Right cardiac atrium (tissue), 5 donors: Measurements from ENCODE around the gene EYA2. TPM values are rescaled to one million over a fixed set of nuclear protein-coding genes. Genes with fewer than 3 reads are reported as not detected.
"Not testable (repeated sequence)": the region's sequence is repeated elsewhere in the genome, so short reads cannot be mapped to it uniquely, and the experiment has no call there.

ENCODE experiments used
- ATAC-seq, 2 donors: fragments of 200-7000 bp; cut with Tn5 transposase; one replicate each; pipeline versions ENCODE4 v1.8.0 to v1.9.1; 2020; ENCODE audit warnings: moderate library complexity in 2 of 2, mild to moderate bottlenecking in 1 of 2
- DNase-seq, 3 donors: peaks; one replicate each; pipeline ENCODE4 v3.0.0-alpha.2; 2020
- H3K27ac ChIP-seq: one replicate; pipeline ENCODE4 v1.5.1; 2013; ENCODE audit warnings: mild to moderate bottlenecking, low read length, control low read depth, moderate library complexity
- H3K27me3 ChIP-seq: one replicate; pipeline ENCODE4 v1.6.1; 2013; ENCODE audit not compliant: control insufficient read depth, insufficient read depth
- H3K4me1 ChIP-seq: one replicate; pipeline ENCODE4 v1.6.1; 2013; ENCODE audit warnings: low read length; ENCODE audit not compliant: control insufficient read depth, insufficient read depth
- H3K4me3 ChIP-seq: one replicate; pipeline ENCODE4 v1.5.1; 2013; ENCODE audit warnings: low read length, control low read depth
- H3K9me3 ChIP-seq: one replicate; pipeline ENCODE4 v1.6.1; 2013; ENCODE audit warnings: low read length; ENCODE audit not compliant: control insufficient read depth
- WGBS: extraction: QIAGEN DNeasy Blood & Tissue Kit; methylation state at CpG from one replicate; pipeline ENCODE4 v1.1.7; 2013; 5-methylcytosine and 5-hydroxymethylcytosine counted together
- intact Hi-C, 4 donors: fragments of 100-400 bp; cut with DNase I; formaldehyde crosslinking; loops; one replicate each; pipeline versions ENCODE4 v1.11.0 to v1.14.0; 2022 to 2023
- polyA plus RNA-seq: library from polyadenylated mRNA; stranded (reverse); fragments of 200-250 nt; gene quantifications from one replicate; pipeline ENCODE4 v1.2.3, GENCODE V29; 2013
- total RNA-seq, 4 donors: library from RNA; stranded (reverse); fragmentation: NEBNext Ultra II Directional; extraction: Animal tissue kit (Norgen Biotek cat#: 25700); gene quantifications; one replicate each; pipeline ENCODE4 v1.2.1, GENCODE V29; 2021
- donor health status: healthy with polysubstance abuse.
- donor health status: DM: no; HTN: yes; CAD: no.
- donor health status: DM: no; HTN: no; CAD: no.
- donor health status: DM: no; HTN: yes; CAD: no; lungs with severe emphysema.
- donor health status: DM: yes; HTN: yes; CAD: no.

EYA2 gene
- total and polyA plus RNA-seq, 5 donors: 1.6 to 3.7 (median 3.4) TPM

DNA sequence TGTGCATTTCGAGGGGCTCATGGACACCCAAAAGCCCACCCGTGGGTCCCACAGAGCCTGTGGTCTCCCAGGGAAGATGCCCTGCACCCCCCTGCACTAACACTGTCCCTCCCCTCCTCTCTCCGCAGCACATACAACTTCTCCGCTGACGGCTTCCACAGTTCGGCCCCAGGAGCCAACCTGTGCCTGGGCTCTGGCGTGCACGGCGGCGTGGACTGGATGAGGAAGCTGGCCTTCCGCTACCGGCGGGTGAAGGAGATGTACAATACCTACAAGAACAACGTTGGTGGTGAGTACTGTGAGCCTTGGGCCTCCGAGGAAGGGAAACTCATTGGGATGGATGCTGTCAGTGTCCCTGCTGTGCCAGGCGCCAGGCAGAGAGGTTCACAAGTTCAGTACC lies 277.9 kb downstream of the EYA2 start:
- Histone ChIP-seq H3K27me3 (no peaks in the 10 kb centered on the region), H3K4me1 (no peaks in the 10 kb centered on the region), H3K4me3 (no peak overlapping the region), H3K9me3 (no peaks in the 10 kb centered on the region), H3K27ac (no peak overlapping the region)
- ATAC-seq (peak in 1 of 2 donors; percentile 13), DNase-seq (no peak)
- 88% methylated on average over 16 of the region's 16 CpGs for WGBS
- intact Hi-C loops: no loop called here

- Histone ChIP-seq H3K4me3 (no peak overlapping the region), H3K27me3 (no peaks in the 10 kb centered on the region), H3K27ac (no peak overlapping the region), H3K4me1 (no peaks in the 10 kb centered on the region), H3K9me3 (no peaks in the 10 kb centered on the region)
- intact Hi-C loops: no loop called here
- ATAC-seq (no peak), DNase-seq (no peak)
- 88% methylated on average over 6 of the region's 6 CpGs for WGBS
These were observed 279.1 kb downstream of the EYA2 start for GRCh38 chr20:47173596-47174216.

- H3K9me3 ChIP-seq: no peaks in the 10 kb centered on the region
- no peak overlapping the region for H3K4me3 ChIP-seq
- no peak for ATAC-seq
- H3K27me3 ChIP-seq: no peaks in the 10 kb centered on the region
- no peak overlapping the region for H3K27ac ChIP-seq
- intact Hi-C loops: no loop called here
- WGBS: 87% methylated on average over 21 of the region's 21 CpGs
- no peaks in the 10 kb centered on the region for H3K4me1 ChIP-seq
- DNase-seq: no peak
These were observed 280.0 kb downstream of the EYA2 start for GRCh38 chr20:47174456-47175243.

- Histone ChIP-seq H3K27ac (no peak overlapping the region), H3K27me3 (no peaks in the 10 kb centered on the region), H3K4me1 (no peaks in the 10 kb centered on the region), H3K9me3 (no peaks in the 10 kb centered on the region), H3K4me3 (no peak overlapping the region)
- WGBS: 18% methylated on average over 6 of the region's 6 CpGs
- intact Hi-C loops: no loop called here
- ATAC-seq (no peak), DNase-seq (no peak)
These were observed 280.9 kb downstream of the EYA2 start for GRCh38 chr20:47175493-47175892.

DNA sequence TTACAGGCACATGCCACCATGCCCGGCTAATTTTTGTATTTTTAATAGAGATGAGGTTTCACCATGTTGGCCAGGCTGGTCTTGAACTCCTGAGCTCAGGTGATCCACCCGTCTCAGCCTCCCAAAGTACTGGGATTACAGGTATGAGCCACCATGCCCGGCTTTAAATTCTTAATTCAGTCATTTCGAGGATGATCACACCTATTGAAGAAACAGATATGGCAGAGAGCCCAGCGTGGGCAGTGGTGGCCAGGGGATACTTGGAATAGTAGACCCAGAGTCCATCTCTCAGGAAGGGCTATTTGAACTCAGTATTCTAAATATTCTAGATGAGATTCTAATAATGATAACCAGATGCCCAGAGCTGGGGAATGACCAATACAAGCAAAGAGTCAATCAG lies 281.6 kb downstream of the EYA2 start:
- H3K27ac ChIP-seq, intact Hi-C loops, H3K27me3 ChIP-seq, H3K4me1 ChIP-seq, DNase-seq, H3K4me3 ChIP-seq, H3K9me3 ChIP-seq, ATAC-seq: not testable (repeated sequence)
- WGBS: 85% methylated on average over 5 of the region's 5 CpGs

GRCh38 chr20:47178277-47178676 lies 283.6 kb downstream of the EYA2 start:
- Histone ChIP-seq H3K27ac (no peak overlapping the region), H3K4me1 (no peaks in the 10 kb centered on the region), H3K9me3 (no peaks in the 10 kb centered on the region), H3K27me3 (no peaks in the 10 kb centered on the region), H3K4me3 (no peak overlapping the region)
- DNase-seq (no peak), ATAC-seq (no peak)
- intact Hi-C loops: no loop called here
- WGBS: 77% methylated on average over 3 of the region's 3 CpGs

GRCh38 chr20:47178851-47179250 lies 284.2 kb downstream of the EYA2 start:
- 92% methylated on average over 1 of the region's 1 CpG for WGBS
- Histone ChIP-seq H3K4me1 (no peaks in the 10 kb centered on the region), H3K4me3 (no peak overlapping the region), H3K27me3 (no peaks in the 10 kb centered on the region), H3K9me3 (no peaks in the 10 kb centered on the region), H3K27ac (no peak overlapping the region)
- ATAC-seq: no peak
- no peak for DNase-seq
- intact Hi-C loops: no loop called here

DNA sequence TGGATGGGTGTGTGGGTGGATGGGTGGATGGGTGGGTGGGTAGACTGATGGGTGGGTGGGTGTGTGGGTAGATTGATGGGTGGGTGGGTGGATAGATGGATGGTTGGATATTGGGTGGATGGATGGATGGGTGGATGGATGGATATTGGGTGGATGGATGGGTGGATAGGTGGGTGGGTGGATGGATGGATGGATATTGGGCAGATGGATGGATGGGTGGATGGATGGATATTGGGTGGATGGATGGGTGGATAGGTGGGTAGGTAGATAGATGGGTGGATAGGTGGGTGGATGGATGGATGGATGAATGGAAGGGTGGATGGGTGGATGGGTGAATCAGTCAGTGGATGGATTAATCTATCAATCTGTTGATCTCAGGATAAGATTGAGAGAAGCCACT lies 284.6 kb downstream of the EYA2 start:
- no peaks in the 10 kb centered on the region for H3K9me3 ChIP-seq
- H3K27me3 ChIP-seq: no peaks in the 10 kb centered on the region
- intact Hi-C loops: no loop called here
- no peaks in the 10 kb centered on the region for H3K4me1 ChIP-seq
- DNase-seq: no peak
- no peak for ATAC-seq
- no peak overlapping the region for H3K4me3 ChIP-seq
- H3K27ac ChIP-seq: no peak overlapping the region

- intact Hi-C loops: no loop called here
- DNase-seq: no peak
- H3K4me1 ChIP-seq: no peaks in the 10 kb centered on the region
- WGBS: 72% methylated on average over 5 of the region's 5 CpGs
- H3K27ac ChIP-seq: no peak overlapping the region
- no peaks in the 10 kb centered on the region for H3K27me3 ChIP-seq
- peak; percentile 57 to 58 for ATAC-seq
- H3K9me3 ChIP-seq: no peaks in the 10 kb centered on the region
- no peak overlapping the region for H3K4me3 ChIP-seq
These were observed 286.6 kb downstream of the EYA2 start for GRCh38 chr20:47181056-47181862.

DNA sequence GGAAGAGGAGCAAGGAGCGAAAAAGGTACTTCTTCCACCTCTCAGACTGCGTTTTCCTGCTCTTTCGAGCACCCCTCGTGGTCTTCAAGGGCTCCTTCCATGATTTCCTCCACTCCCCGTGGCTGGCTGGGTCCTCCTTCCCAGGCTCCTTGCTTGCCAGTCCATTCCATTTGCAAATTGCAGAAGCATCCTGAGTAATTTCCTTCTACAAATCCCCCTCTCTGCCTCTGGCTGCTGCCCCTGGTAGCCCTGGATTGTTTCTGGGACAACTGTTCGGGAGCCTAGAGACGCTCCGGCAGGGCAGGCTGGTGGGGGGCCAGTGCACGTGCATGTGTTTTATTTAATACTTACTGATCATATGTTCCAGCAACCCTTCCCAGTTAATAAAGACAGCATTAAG lies 288.7 kb downstream of the EYA2 start:
- no peak overlapping the region for H3K27ac ChIP-seq
- DNase-seq: no peak
- no peaks in the 10 kb centered on the region for H3K27me3 ChIP-seq
- intact Hi-C loops: no loop called here
- no peak overlapping the region for H3K4me3 ChIP-seq
- 67% methylated on average over 9 of the region's 9 CpGs for WGBS
- H3K4me1 ChIP-seq: no peaks in the 10 kb centered on the region
- no peaks in the 10 kb centered on the region for H3K9me3 ChIP-seq
- ATAC-seq: no peak
